ENCODE results near the gene DEDD2. TPM values are rescaled to one million over a fixed set of nuclear protein-coding genes. Genes with fewer than 3 reads are reported as not detected.

DEDD2 gene
- total RNA-seq, 4 donors from 2014 or later, result 17.1 to 34.5 (median 27.0) TPM

- TF ChIP-seq CTCF (IDR thresholded peaks at IDR 0.05; ENCODE audit: low read depth), result no peak
Measured at GRCh38 chr19:42234364-42234763, 16.9 kb upstream of the DEDD2 start.

- no peak for TF ChIP-seq CTCF (IDR thresholded peaks at IDR 0.05; ENCODE audit: low read depth)
Measured at GRCh38 chr19:42233678-42234292, 16.3 kb upstream of the DEDD2 start.

- TF ChIP-seq CTCF (IDR thresholded peaks at IDR 0.05; ENCODE audit: low read depth), result no peak
Measured at GRCh38 chr19:42233106-42233505, 15.6 kb upstream of the DEDD2 start.

GRCh38 chr19:42232435-42232834 lies 15.0 kb upstream of the DEDD2 start:
- TF ChIP-seq CTCF (IDR thresholded peaks at IDR 0.05; ENCODE audit: low read depth), result no peak

- no peak for TF ChIP-seq CTCF (IDR thresholded peaks at IDR 0.05; ENCODE audit: low read depth)
Measured at GRCh38 chr19:42230571-42230970, 13.1 kb upstream of the DEDD2 start.

- TF ChIP-seq CTCF (IDR thresholded peaks at IDR 0.05; ENCODE audit: low read depth), result no peak
Measured at GRCh38 chr19:42229855-42230351, 12.4 kb upstream of the DEDD2 start.

GRCh38 chr19:42229301-42229854 lies 11.9 kb upstream of the DEDD2 start:
- no peak for TF ChIP-seq CTCF (IDR thresholded peaks at IDR 0.05; ENCODE audit: low read depth)
